HG02759 (cell line): Measurements from ENCODE around the gene MESD.
"Not testable (repeated sequence)": the region's sequence is repeated elsewhere in the genome, so short reads cannot be mapped to it uniquely, and the experiment has no call there.

Experiments
- ATAC-seq: cut with Tn5 transposase; IDR thresholded peaks from one replicate; pipeline ENCODE4 v1.9.1; 2021; ENCODE audit warnings: mild to moderate bottlenecking, moderate library complexity; ENCODE audit not compliant: unreplicated experiment

MESD gene

DNA sequence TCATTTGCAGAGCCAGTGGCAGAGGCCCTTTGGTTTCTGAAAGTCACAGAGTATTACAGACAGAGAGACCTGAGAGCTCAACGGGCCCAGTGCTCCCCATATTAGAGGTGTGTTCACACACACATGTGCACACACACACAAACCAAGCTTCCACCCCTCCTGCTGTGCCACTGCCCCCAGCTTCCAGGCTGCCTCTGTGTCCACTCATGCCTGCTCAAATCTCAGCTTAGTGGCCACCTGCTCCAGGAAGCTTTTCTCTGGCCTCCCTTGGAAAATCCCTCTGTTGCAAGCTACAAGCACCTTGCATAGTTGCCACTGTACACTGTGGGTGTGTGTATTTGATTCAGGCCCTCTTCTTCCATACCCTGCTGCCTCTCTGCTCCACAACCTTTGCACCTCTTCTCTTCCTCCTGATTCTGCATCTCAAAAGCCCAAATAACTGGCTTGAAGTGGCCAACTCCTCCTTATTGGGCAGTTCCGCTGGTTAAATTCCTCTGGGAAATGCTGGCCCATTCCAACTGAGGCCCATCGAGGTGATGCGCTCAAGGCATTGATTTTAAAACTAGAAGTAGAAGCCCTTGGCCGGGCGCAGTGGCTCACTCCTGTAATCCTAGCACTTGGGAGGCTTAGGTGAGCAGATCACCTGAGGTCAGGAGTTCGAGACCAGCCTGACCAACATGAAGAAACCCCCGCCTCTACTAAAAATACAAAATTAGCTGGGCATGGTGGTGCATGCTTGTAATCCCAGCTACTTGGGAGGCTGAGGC is 23.0 kb downstream of the MESD start:
- no peak for ATAC-seq

GRCh38 chr15:80965454-80965853 is 24.2 kb downstream of the MESD start:
- ATAC-seq = not testable (repeated sequence)

DNA sequence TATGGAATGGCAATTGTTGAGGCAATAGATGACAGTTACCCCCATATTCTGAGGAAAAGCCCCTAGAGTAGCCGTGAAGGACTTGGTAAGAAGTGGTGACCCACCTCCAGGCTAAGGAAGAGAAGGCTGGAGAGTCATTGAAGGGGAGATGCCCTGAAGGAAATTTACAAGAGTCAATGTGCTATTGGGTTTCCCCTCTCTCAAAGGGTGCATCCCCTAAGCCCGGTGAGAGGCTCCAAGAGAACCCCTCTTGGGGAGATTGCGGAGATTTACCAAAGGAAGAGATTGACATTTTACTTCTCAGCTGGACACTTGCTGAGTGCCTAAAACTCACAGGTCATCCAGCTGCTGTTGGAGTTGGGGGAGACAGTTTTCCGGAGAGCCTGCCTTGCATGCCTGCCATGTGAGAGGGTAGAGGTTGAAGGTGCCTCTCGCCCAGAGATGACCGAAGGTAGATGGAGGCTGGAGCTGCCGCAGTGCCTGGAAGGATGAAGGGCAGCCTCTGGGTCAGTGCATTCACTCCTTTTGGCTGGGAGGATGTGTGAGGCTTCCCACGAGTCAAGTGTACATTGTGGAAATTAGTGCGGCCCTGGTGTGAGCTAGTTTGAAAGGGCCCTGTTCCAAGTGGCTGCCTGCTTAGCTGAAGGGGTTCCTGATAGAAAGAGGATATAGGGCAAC is 30.7 kb downstream of the MESD start:
- no peak for ATAC-seq

DNA sequence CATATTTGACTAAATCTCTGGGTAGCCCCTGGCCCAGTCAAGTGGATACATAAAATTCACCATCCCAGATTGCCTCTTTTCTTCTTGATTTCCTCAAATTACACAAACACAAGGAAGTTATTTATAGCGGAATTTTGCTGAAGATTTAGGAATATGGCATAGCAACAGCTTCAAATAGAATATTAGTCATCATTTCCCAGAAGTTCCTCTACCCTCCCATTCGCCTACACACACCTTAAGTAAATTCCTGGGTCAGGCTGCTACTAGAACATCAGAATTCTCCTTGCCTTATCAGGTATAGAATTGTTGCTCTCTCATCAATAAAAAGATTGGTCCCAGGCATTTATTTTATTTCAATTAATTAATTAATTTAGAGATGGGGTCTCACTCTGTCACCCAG is 31.6 kb downstream of the MESD start:
- no peak for ATAC-seq

- no peak for ATAC-seq
Observed at GRCh38 chr15:80957556-80957955, 32.1 kb downstream of the MESD start.

DNA sequence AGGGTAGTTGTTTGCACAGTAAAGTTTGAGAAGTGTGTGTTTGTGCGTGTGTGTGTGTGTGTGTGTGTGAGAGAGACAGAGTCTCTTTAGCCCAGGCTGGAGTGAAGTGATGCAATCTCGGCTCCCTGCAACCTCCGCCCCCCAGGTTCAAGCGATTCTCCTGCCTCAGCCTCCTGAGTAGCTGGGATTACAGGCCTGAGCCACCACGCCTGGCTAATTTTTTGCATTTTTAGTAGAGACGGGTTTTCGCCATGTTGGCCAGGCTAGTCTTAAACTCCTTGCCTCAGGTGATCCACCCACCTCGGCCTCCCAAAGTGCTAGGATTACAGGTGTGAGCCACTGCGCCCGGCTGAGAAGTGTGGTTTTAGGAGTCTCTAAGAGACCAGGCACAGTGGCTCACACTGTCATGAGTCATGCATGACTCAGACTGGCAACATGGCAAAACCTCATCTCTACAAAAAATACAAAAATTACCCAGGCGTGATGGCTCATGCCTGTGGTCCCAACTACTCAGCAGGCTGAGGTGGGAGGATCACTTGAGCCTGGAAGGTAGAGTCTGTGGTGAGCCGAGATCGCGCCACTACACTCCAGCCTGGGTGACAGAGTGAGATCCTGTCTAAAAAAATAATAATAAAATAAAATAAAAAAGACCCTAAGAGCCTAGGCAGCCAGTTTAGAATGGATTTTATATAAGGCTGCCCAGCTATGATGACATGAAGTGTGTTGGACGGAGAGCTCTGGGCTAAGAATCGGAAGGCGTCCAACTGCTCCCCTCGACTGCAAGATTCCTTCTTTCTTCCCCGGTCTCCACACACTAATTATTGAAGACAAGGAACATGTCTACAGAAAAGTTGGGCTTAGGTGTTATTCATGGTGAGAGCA is 33.8 kb downstream of the MESD start:
- peak; percentile 48 for ATAC-seq

- no peak for ATAC-seq
Observed at GRCh38 chr15:80953953-80954778, 35.5 kb downstream of the MESD start.

GRCh38 chr15:80953001-80953952 is 36.3 kb downstream of the MESD start:
- no peak for ATAC-seq

DNA sequence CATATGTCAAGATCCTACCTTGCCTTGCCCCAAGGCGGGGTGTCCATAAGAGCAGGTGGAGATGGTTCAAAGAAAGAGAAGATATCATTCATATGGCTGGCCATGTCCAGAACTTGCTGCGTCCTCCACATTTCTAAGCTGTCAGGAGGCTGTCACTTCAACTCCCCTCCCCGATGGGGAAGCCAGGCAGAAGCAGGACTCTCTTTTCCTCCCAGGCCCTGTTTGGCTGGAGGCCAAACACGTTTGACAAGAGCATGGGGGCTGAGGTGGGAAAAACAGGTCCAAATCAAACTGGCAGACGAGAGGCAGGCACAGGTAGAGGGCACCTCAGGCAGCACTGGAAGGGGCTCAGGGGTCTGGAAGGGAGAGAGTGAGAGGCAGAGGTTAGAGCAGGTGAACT is 37.7 kb downstream of the MESD start:
- no peak for ATAC-seq

GRCh38 chr15:80950291-80951078 is 39.1 kb downstream of the MESD start:
- ATAC-seq = no peak

DNA sequence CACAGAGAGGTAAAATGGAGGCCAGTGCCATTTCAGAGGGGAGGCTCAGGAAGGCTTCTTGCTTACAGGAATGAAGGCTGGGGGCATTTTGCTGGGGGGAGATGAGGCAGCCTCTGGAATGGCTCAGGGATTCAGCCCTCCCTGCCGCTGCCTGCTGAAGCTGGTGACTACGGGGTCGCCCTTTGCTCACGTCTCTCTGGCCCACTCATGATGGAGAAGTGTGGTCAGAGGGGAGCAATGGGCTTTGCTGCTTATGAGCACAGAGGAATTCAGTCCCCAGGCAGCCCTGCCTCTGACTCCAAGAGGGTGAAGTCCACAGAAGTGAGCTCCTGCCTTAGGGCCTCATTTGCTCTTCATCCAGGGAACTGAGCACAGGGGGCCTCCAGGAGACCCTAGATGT is 39.9 kb downstream of the MESD start:
- ATAC-seq = no peak

DNA sequence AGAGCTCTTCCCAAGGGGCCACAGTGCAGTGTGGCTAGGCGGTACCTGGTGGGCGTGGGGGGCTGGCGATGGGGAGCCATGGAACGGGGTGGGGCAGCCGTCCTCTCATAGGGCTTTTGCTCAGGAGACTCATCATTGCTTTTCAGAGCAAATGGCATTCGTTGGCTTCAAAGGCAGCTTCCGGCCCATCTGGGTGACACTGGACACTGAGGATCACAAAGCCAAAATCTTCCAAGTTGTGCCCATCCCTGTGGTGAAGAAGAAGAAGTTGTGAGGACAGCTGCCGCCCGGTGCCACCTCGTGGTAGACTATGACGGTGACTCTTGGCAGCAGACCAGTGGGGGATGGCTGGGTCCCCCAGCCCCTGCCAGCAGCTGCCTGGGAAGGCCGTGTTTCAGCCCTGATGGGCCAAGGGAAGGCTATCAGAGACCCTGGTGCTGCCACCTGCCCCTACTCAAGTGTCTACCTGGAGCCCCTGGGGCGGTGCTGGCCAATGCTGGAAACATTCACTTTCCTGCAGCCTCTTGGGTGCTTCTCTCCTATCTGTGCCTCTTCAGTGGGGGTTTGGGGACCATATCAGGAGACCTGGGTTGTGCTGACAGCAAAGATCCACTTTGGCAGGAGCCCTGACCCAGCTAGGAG is 40.8 kb downstream of the MESD start:
- ATAC-seq = no peak

DNA sequence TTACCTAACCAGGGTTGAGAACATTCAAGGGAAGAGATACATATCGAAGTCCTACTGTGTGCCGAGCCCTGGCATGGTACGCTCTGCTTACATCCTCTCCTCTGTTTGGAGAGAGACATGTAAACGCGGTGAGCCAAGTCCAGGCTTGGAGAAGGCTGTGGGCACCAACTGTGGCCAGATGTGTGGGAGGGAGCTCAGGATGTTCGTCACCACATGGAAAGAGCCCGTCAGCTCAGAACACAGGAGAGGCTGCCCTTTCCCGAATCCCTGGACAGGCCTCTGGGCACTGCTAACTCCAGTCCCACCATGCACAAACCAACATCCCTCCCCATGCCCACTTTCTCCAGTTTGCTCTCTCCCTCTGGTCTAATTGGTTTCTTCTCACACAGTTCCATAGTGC is 43.0 kb downstream of the MESD start:
- no peak for ATAC-seq

DNA sequence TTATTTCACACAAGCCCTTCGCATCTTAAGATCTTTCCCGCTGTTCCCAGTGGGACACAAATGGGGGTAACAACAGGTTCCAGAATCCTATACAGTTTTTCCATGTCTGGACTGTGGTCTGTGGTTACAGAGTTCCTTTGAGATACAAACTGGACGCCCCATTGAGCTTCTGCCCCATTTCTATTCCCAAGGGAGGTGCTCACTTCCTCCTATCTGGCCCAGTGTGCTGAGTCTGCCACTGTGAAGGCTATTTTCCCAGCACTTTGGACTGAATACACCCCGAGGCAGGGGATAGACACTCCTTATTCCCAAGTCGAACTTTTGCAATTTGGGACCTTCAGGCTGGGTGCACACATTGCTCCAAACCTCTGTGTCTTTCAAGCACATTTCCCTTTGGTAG is 44.0 kb downstream of the MESD start:
- no peak for ATAC-seq

DNA sequence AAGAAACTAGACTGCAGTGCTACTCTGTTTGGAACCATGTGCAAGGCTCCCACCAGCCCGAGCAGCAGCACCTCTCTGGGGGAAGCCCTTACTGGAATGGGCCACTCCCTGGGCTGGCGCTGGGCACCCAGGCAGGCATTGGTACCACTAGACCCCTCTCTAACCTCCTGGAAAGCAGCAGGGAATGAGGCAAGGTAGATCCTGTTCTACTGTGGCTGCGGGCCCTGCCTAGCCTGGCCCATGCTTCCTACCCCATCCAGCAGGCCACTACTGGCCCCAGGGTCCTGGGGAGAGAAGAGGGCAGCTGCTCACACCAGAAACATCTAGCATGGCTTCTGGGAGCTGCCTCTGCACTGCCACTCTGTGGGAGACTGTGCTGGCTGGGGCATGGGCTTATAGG is 44.8 kb downstream of the MESD start:
- no peak for ATAC-seq

DNA sequence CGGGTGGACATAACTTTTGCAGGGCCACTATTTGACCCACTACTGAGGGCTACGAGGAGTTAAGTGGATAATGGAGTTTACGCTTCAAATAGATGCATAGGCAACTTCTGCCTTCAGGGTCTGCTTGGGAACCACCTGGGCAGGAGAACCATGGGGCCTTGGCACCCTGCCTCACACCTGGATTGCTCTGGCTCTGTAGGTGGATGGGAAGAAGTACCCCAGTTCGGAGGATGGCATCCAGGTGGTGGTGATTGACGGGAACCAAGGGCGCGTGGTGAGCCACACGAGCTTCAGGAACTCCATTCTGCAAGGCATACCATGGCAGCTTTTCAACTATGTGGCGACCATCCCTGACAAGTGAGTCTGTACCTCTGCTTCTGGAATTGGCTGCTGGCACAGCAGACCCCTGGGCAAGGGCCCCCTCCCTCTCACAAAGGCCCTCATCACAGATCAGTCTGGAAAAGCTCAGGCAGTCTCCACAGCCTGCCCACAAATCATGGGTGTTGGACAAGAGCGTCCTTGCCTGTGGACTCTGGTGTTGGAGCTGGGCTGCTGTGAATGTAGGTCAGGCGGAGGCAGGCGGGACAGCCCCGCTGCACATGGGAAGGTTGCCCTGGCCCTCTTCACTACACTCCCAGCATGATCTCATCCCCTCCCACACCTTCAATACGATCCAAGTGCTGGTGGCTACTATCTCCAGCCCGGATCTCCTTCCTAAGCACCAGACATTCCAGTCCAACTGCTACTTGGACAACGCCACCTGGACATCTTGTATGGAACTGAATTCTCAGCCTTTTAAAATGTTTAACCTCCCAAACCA is 46.7 kb downstream of the MESD start:
- no peak for ATAC-seq

DNA sequence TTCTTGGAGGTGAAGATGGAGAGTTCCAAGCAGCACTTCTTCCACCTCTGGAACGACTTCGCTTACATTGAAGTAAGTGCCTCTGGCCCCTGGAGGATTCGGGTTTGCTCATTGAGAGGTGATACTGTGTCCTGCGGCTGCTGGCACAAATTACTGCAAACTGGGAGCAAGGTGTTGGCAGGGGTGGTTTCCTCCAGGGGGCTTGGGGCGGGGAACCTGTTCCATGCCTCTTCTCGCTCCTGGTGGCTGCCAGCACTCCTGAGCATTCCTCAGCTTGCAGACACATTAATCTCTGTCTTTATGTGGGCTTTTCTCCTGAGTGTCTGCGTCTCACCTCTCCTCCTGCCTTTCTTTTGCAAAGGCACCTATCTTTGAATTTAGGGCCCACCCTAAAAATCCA is 47.4 kb downstream of the MESD start:
- ATAC-seq = no peak

GRCh38 chr15:80940851-80941250 is 48.8 kb downstream of the MESD start:
- ATAC-seq = no peak
